Sigmoid colon (tissue), 4 donors: ENCODE results near the gene PRKAG2.

Experiments used
- CTCF ChIP-seq, 4 experiments: fragments of 450-650 bp in 3 of 4; fragments of 200-600 bp in 1 of 4; IDR thresholded peaks; one replicate each; pipeline ENCODE4 v1.5.1; 2016 to 2019; ENCODE audit warnings: antibody characterized with exemption in 4 of 4, mild to moderate bottlenecking in 3 of 4, moderate library complexity in 2 of 4
- POLR2A ChIP-seq, 2 donors: fragments of 450-650 bp; IDR thresholded peaks; one replicate each; pipeline ENCODE4 v1.6.1; 2016; ENCODE audit warnings: antibody characterized with exemption in 2 of 2, mild to moderate bottlenecking in 2 of 2, moderate library complexity in 2 of 2
- POLR2AphosphoS5 ChIP-seq, 4 donors: sonication (generic); formaldehyde crosslinking; IDR thresholded peaks; one replicate each; pipeline ENCODE4 v1.6.1; 2017; ENCODE audit warnings: antibody characterized with exemption in 4 of 4

- TF ChIP-seq POLR2A (IDR thresholded peaks at IDR 0.05) (no peak), CTCF (IDR thresholded peaks at IDR 0.05) (no peak), POLR2AphosphoS5 (IDR thresholded peaks at IDR 0.05) (no peak)
Observed at GRCh38 chr7:151905766-151906165, 28.9 kb upstream of the PRKAG2 start.
